Smooth muscle cell (in vitro differentiated cells): Measurements from ENCODE around the gene XRCC4. TPM values are rescaled to one million over a fixed set of nuclear protein-coding genes. Genes with fewer than 3 reads are reported as not detected.

ENCODE experiments used
- DNase-seq: peaks from one replicate; lab custom pipeline; 2025; ENCODE audit not compliant: unreplicated experiment; lab: John Stamatoyannopoulos, UW
- H2AFZ ChIP-seq: fragments of 200-600 bp; sonication (generic); 2 replicates; pipeline ENCODE4 v1.6.0; 2016; ENCODE audit warnings: antibody characterized with exemption, low read depth, mild to moderate bottlenecking
- H3F3A ChIP-seq: fragments of 200-600 bp; sonication (generic); 2 replicates; pipeline ENCODE4 v1.6.0; 2017; ENCODE audit warnings: antibody characterized with exemption, low read depth
- H3K27ac ChIP-seq: fragments of 200-600 bp; sonication (generic); 2 replicates; pipeline ENCODE4 v1.5.1; 2016; ENCODE audit warnings: low read depth, mild to moderate bottlenecking
- H3K27me3 ChIP-seq: fragments of 200-600 bp; sonication (generic); 2 replicates; pipeline ENCODE4 v1.6.1; 2016; ENCODE audit warnings: low read depth, mild to moderate bottlenecking
- H3K36me3 ChIP-seq: fragments of 200-600 bp; sonication (generic); 2 replicates; pipeline ENCODE4 v1.5.1; 2016; ENCODE audit warnings: low read depth
- H3K4me1 ChIP-seq: fragments of 200-600 bp; sonication (generic); 2 replicates; pipeline ENCODE4 v1.5.1; 2016; ENCODE audit warnings: low read depth
- H3K4me2 ChIP-seq: fragments of 200-600 bp; sonication (generic); 2 replicates; pipeline ENCODE4 v1.6.0; 2016; ENCODE audit warnings: mild to moderate bottlenecking
- H3K4me3 ChIP-seq: fragments of 200-600 bp; sonication (generic); 2 replicates; pipeline ENCODE4 v1.5.1; 2016; ENCODE audit warnings: mild to moderate bottlenecking
- H3K79me2 ChIP-seq: fragments of 200-600 bp; sonication (generic); 2 replicates; pipeline ENCODE4 v1.6.0; 2016; ENCODE audit warnings: low read depth, mild to moderate bottlenecking
- H3K9ac ChIP-seq: fragments of 200-600 bp; sonication (generic); 2 replicates; pipeline ENCODE4 v1.6.0; 2016; ENCODE audit warnings: low read depth
- H3K9me3 ChIP-seq: fragments of 200-600 bp; sonication (generic); replicated peaks from 2 replicates; pipeline ENCODE4 v1.5.1; 2016; ENCODE audit warnings: low read depth
- H4K20me1 ChIP-seq: fragments of 200-600 bp; sonication (generic); 2 replicates; pipeline ENCODE4 v1.6.0; 2016; ENCODE audit warnings: low read depth
- WGBS: methylation state at CpG from one replicate; pipeline ENCODE4 v1.1.7; 2016; ENCODE audit warnings: low lambda C conversion rate; 5-methylcytosine and 5-hydroxymethylcytosine counted together
- polyA plus RNA-seq: library from polyadenylated mRNA; unstranded; fragments of >200 nt; fragmentation: Nextera tagmentation; extraction: Ambion mirVana; gene quantifications from 2 replicates; pipeline ENCODE4 v1.2.1, GENCODE V29; 2016
- total RNA-seq: library from RNA; depleted of rRNA; stranded (reverse); fragments of >200 nt; gene quantifications from 2 replicates; pipeline ENCODE4 v1.2.3, GENCODE V29; 2014
- TF ChIP-seq, protein P1 (sequence below): fragments of 200-600 bp; sonication (generic); IDR thresholded peaks from 2 replicates; pipeline ENCODE4 v1.5.1; 2017; ENCODE audit warnings: borderline replicate concordance, mild to moderate bottlenecking, antibody characterized with exemption; ENCODE audit not compliant: insufficient read depth, poor library complexity, severe bottlenecking

Gene XRCC4
- total and polyA plus RNA-seq, 2 experiments from 2014 or later = 98.1 to 110 TPM

DNA sequence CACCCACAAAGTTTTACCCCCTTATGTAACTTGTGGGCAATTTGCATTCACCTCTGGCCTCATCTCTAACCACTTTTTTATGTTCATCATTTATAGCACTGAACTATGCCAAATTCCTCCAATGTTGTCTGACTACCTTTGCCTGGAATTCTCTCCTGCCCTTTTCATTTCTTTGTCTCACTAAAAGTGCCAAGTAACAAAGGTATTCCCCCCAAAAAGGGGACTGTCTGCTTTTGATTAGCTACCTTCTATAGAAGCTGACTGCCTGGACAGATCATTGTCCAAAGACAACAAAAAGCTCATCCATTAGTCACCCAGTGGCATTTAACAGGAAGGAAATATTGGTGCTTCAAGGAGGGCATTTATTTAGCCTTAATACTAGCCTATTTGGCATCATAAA, 204.3 kb downstream of the XRCC4 start:
- Histone ChIP-seq H3K27ac (no peak overlapping the region), H3K79me2 (no peaks in the 10 kb centered on the region), H3K9ac (no peak overlapping the region), H3K9me3 (no peaks in the 10 kb centered on the region), H3K4me1 (peaks cover 11% of the 10 kb centered on the region), H3F3A (no peaks in the 10 kb centered on the region), H2AFZ (no peak overlapping the region), H3K4me3 (no peak overlapping the region), H3K4me2 (no peak overlapping the region), H4K20me1 (no peaks in the 10 kb centered on the region), H3K27me3 (no peaks in the 10 kb centered on the region), H3K36me3 (no peaks in the 10 kb centered on the region)
- TF ChIP-seq, protein P1, sequence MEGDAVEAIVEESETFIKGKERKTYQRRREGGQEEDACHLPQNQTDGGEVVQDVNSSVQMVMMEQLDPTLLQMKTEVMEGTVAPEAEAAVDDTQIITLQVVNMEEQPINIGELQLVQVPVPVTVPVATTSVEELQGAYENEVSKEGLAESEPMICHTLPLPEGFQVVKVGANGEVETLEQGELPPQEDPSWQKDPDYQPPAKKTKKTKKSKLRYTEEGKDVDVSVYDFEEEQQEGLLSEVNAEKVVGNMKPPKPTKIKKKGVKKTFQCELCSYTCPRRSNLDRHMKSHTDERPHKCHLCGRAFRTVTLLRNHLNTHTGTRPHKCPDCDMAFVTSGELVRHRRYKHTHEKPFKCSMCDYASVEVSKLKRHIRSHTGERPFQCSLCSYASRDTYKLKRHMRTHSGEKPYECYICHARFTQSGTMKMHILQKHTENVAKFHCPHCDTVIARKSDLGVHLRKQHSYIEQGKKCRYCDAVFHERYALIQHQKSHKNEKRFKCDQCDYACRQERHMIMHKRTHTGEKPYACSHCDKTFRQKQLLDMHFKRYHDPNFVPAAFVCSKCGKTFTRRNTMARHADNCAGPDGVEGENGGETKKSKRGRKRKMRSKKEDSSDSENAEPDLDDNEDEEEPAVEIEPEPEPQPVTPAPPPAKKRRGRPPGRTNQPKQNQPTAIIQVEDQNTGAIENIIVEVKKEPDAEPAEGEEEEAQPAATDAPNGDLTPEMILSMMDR = no peak
- DNase-seq = no peak

GRCh38 chr5:83283761-83284160, 206.4 kb downstream of the XRCC4 start:
- H2AFZ ChIP-seq = no peak overlapping the region
- WGBS = 96% methylated on average over 3 of the region's 3 CpGs

DNA sequence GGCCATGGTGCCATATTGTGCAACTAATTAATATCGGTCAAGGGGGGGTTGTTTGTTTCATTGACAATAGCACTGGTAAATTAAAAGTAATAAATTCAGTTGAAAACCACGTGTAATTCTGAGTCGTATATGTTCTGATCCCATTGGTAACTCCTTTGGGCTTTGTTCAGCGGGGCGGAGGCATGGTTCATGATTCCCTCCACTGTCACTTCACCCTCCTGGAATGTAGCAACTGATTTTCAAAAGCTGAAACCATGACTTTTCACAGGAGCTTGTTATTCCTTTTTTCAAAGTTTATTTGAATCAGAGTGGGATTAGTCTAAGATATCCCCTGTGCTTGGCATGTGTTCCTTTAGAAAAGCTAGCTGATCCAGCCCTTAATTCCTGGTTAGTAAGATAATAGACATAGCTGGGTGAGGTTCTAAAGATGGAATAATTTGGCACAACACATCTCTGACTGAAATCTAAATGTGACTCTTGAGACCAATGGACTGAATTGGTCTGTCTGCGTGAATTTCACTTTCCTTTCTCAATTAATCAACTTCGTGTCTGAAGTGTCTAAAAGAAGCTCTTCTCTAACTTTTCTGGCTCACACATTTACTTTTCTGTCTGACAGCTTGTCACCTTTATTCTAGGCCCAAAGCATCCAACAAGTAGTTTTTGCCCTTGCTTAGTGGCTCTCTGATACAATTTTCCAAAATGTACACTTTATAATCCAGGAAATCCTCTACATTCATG, 208.5 kb downstream of the XRCC4 start:
- H3K27ac ChIP-seq = no peak overlapping the region
- no peaks in the 10 kb centered on the region for H4K20me1 ChIP-seq
- no peak overlapping the region for H2AFZ ChIP-seq
- WGBS = 89% methylated on average over 7 of the region's 7 CpGs
- peaks cover 10% of the 10 kb centered on the region for H3K4me1 ChIP-seq
- no peaks in the 10 kb centered on the region for H3K36me3 ChIP-seq
- no peaks in the 10 kb centered on the region for H3K9me3 ChIP-seq
- TF ChIP-seq, protein P1 = no peak
- no peaks in the 10 kb centered on the region for H3K27me3 ChIP-seq
- no peaks in the 10 kb centered on the region for H3K79me2 ChIP-seq
- H3F3A ChIP-seq = no peaks in the 10 kb centered on the region
- H3K4me2 ChIP-seq = no peak overlapping the region
- no peak for DNase-seq
- H3K9ac ChIP-seq = no peak overlapping the region
- no peak overlapping the region for H3K4me3 ChIP-seq

More at GRCh38 chr5:83283761-83284160, 206.4 kb downstream of the XRCC4 start:
- no peaks in the 10 kb centered on the region for H3K9me3 ChIP-seq
- no peak overlapping the region for H3K27ac ChIP-seq
- H3K36me3 ChIP-seq = no peaks in the 10 kb centered on the region
- H3K4me1 ChIP-seq = peaks cover 11% of the 10 kb centered on the region
- H3K4me2 ChIP-seq = no peak overlapping the region
- TF ChIP-seq, protein P1 = no peak
- no peaks in the 10 kb centered on the region for H3F3A ChIP-seq
- DNase-seq = no peak
- H3K4me3 ChIP-seq = no peak overlapping the region
- no peaks in the 10 kb centered on the region for H3K27me3 ChIP-seq
- no peaks in the 10 kb centered on the region for H4K20me1 ChIP-seq
- no peak overlapping the region for H3K9ac ChIP-seq
- H3K79me2 ChIP-seq = no peaks in the 10 kb centered on the region

- 92% methylated on average over 2 of the region's 2 CpGs for WGBS
- Histone ChIP-seq H3K4me2 (no peak overlapping the region), H3K36me3 (peaks cover 1% of the 10 kb centered on the region), H3K27ac (no peak overlapping the region), H3K9me3 (peaks cover 1% of the 10 kb centered on the region), H4K20me1 (no peaks in the 10 kb centered on the region), H3F3A (no peaks in the 10 kb centered on the region), H3K4me1 (no peaks in the 10 kb centered on the region), H3K9ac (no peak overlapping the region), H3K79me2 (peaks cover 4% of the 10 kb centered on the region), H3K4me3 (no peak overlapping the region), H2AFZ (no peak overlapping the region), H3K27me3 (no peaks in the 10 kb centered on the region)
- TF ChIP-seq, protein P1 = no peak
- no peak for DNase-seq
Measured at GRCh38 chr5:83294246-83294645, 216.9 kb downstream of the XRCC4 start.
